ENCODE measurements around the gene KCNT1. TPM values are rescaled to one million over a fixed set of nuclear protein-coding genes. Genes with fewer than 3 reads are reported as not detected.

Gene KCNT1
- polyA plus RNA-seq, 1 donor (not counting 4 experiments of a cell fraction or from before 2014, with no cell fraction given) = not detected

- H3K79me2 ChIP-seq (ENCODE audit: control insufficient read depth, insufficient read depth, low read length) = no peaks in the 10 kb centered on the region
- FAIRE-seq (no peak), DNase-seq (ENCODE audit: low read depth, low spot score) (no peak)
- TF ChIP-seq CTCF (optimal IDR thresholded peaks at IDR 0.05 in 1 of 3, IDR thresholded peaks at IDR 0.05 in 1 of 3, conservative IDR thresholded peaks at IDR 0.05 in 1 of 3; ENCODE audit: extremely low read depth in 1 of 3, insufficient read depth in 2 of 3, low read length in 3 of 3) (no peak), EZH2 (IDR thresholded peaks at IDR 0.05; ENCODE audit: low read length) (no peak)
- no peaks in the 10 kb centered on the region for H3K4me1 ChIP-seq (ENCODE audit: control insufficient read depth, extremely low read depth, insufficient read depth, low read length)
- no peak overlapping the region for H3K9ac ChIP-seq (ENCODE audit: control insufficient read depth, extremely low read depth, insufficient read depth, low read length)
- dilution Hi-C loops (cut with MboI; ENCODE audit: extremely low pct_ligation_motif_present, low sequenced_read_pairs) = no loop called here
- no peak overlapping the region for H3K27ac ChIP-seq (ENCODE audit: control insufficient read depth, insufficient read depth, low read length)
- H3K27me3 ChIP-seq (ENCODE audit: control insufficient read depth, extremely low read depth, insufficient read depth, low read length) = peaks cover 13% of the 10 kb centered on the region
- no peak overlapping the region for H3K4me2 ChIP-seq (ENCODE audit: control insufficient read depth, extremely low read depth, insufficient read depth, low read depth, low read length)
- peaks cover 1% of the 10 kb centered on the region for H3K9me3 ChIP-seq (ENCODE audit: control insufficient read depth, low read depth, low read length)
- H2AFZ ChIP-seq (ENCODE audit: control insufficient read depth, low read length) = no peak overlapping the region
- no peaks in the 10 kb centered on the region for H4K20me1 ChIP-seq (ENCODE audit: control insufficient read depth, extremely low read depth, insufficient read depth, low read length)
- no peak overlapping the region for H3K4me3 ChIP-seq (ENCODE audit: control insufficient read depth in 2 of 3, extremely low read depth in 1 of 3, insufficient read depth in 2 of 3, low read depth in 1 of 3, low read length in 3 of 3)
- H3K36me3 ChIP-seq (ENCODE audit: control insufficient read depth in 2 of 2, extremely low read depth in 1 of 2, insufficient read depth in 2 of 2, low read length in 2 of 2) = no peaks in the 10 kb centered on the region
- H3K9me1 ChIP-seq (ENCODE audit: control insufficient read depth, extremely low read depth, insufficient read depth, low read length) = no peaks in the 10 kb centered on the region
These were observed 11.0 kb upstream of the KCNT1 start for GRCh38 chr9:135690836-135691570.

GRCh38 chr9:135692410-135692809, 9.6 kb upstream of the KCNT1 start:
- Histone ChIP-seq H3K4me2 (ENCODE audit: control insufficient read depth, extremely low read depth, insufficient read depth, low read depth, low read length) (no peak overlapping the region), H3K4me1 (ENCODE audit: control insufficient read depth, extremely low read depth, insufficient read depth, low read length) (no peaks in the 10 kb centered on the region), H3K79me2 (ENCODE audit: control insufficient read depth, insufficient read depth, low read length) (no peaks in the 10 kb centered on the region), H2AFZ (ENCODE audit: control insufficient read depth, low read length) (no peak overlapping the region), H3K9ac (ENCODE audit: control insufficient read depth, extremely low read depth, insufficient read depth, low read length) (no peak overlapping the region), H3K36me3 (ENCODE audit: control insufficient read depth in 2 of 2, extremely low read depth in 1 of 2, insufficient read depth in 2 of 2, low read length in 2 of 2) (no peaks in the 10 kb centered on the region), H3K4me3 (ENCODE audit: control insufficient read depth in 2 of 3, extremely low read depth in 1 of 3, insufficient read depth in 2 of 3, low read depth in 1 of 3, low read length in 3 of 3) (no peak overlapping the region), H3K27ac (ENCODE audit: control insufficient read depth, insufficient read depth, low read length) (no peak overlapping the region), H3K9me3 (ENCODE audit: control insufficient read depth, low read depth, low read length) (peaks cover 1% of the 10 kb centered on the region), H4K20me1 (ENCODE audit: control insufficient read depth, extremely low read depth, insufficient read depth, low read length) (no peaks in the 10 kb centered on the region), H3K27me3 (ENCODE audit: control insufficient read depth, extremely low read depth, insufficient read depth, low read length) (peaks cover 13% of the 10 kb centered on the region), H3K9me1 (ENCODE audit: control insufficient read depth, extremely low read depth, insufficient read depth, low read length) (no peaks in the 10 kb centered on the region)
- DNase-seq (ENCODE audit: low read depth, low spot score) (no peak), FAIRE-seq (no peak)
- TF ChIP-seq CTCF (optimal IDR thresholded peaks at IDR 0.05 in 1 of 3, IDR thresholded peaks at IDR 0.05 in 1 of 3, conservative IDR thresholded peaks at IDR 0.05 in 1 of 3; ENCODE audit: extremely low read depth in 1 of 3, insufficient read depth in 2 of 3, low read length in 3 of 3) = no peak
- no peak for TF ChIP-seq EZH2 (IDR thresholded peaks at IDR 0.05; ENCODE audit: low read length)
- dilution Hi-C loops (cut with MboI; ENCODE audit: extremely low pct_ligation_motif_present, low sequenced_read_pairs) = no loop called here

Data from keratinocyte (primary cell).